GM21786 (cell line): ENCODE data around the gene FAM47C.
"Not testable (repeated sequence)": the region's sequence is repeated elsewhere in the genome, so short reads cannot be mapped to it uniquely, and the experiment has no call there.

Source experiments
- ATAC-seq: cut with Tn5 transposase; IDR thresholded peaks from one replicate; pipeline ENCODE4 v1.9.1; 2021; ENCODE audit not compliant: unreplicated experiment

Gene FAM47C

GRCh38 chrX:37008182-37008581 lies at the start of gene FAM47C:
Gene FAM47C, plus strand, starts transcription at chrX:37008366. Its CDS starts 45 bp downstream, at chrX:37008411.
- not testable (repeated sequence) for ATAC-seq

- no peak for ATAC-seq
Observed at GRCh38 chrX:36961590-36961989, 46.6 kb upstream of the FAM47C start.

GRCh38 chrX:36963069-36963808 lies 44.9 kb upstream of the FAM47C start:
- no peak for ATAC-seq

- no peak for ATAC-seq
Observed at GRCh38 chrX:36963852-36964251, 44.3 kb upstream of the FAM47C start.

- no peak for ATAC-seq
Observed at GRCh38 chrX:36973575-36973974, 34.6 kb upstream of the FAM47C start.

GRCh38 chrX:36974911-36975310 lies 33.3 kb upstream of the FAM47C start:
- ATAC-seq: no peak

GRCh38 chrX:36978886-36979285 lies 29.3 kb upstream of the FAM47C start:
- no peak for ATAC-seq

GRCh38 chrX:36983831-36984230 lies 24.3 kb upstream of the FAM47C start:
- no peak for ATAC-seq

GRCh38 chrX:36985416-36986209 lies 22.6 kb upstream of the FAM47C start:
- ATAC-seq: not testable (repeated sequence)

GRCh38 chrX:36986231-36986630 lies 21.9 kb upstream of the FAM47C start:
- no peak for ATAC-seq

- not testable (repeated sequence) for ATAC-seq
Observed at GRCh38 chrX:36987212-36987611, 21.0 kb upstream of the FAM47C start.

GRCh38 chrX:37000140-37000539 lies 8.0 kb upstream of the FAM47C start:
- ATAC-seq: no peak

- no peak for ATAC-seq
Observed at GRCh38 chrX:37010496-37010895, 2.3 kb downstream of the FAM47C start.

- not testable (repeated sequence) for ATAC-seq
Observed at GRCh38 chrX:37034260-37034659, 26.1 kb downstream of the FAM47C start.

- not testable (repeated sequence) for ATAC-seq
Observed at GRCh38 chrX:37036674-37037220, 28.6 kb downstream of the FAM47C start.

GRCh38 chrX:37038814-37039213 lies 30.6 kb downstream of the FAM47C start:
- not testable (repeated sequence) for ATAC-seq

GRCh38 chrX:37042956-37043885 lies 35.1 kb downstream of the FAM47C start:
- not testable (repeated sequence) for ATAC-seq

- ATAC-seq: no peak
Observed at GRCh38 chrX:37047776-37048175, 39.6 kb downstream of the FAM47C start.

GRCh38 chrX:37057572-37057971 lies 49.4 kb downstream of the FAM47C start:
- not testable (repeated sequence) for ATAC-seq

GRCh38 chrX:37060999-37061398 lies 52.8 kb downstream of the FAM47C start:
- peak; percentile 74 for ATAC-seq
